NCI-H2107 treated with DMSO at 0.1 percent for 48 hours (cell line): ENCODE data around the gene FHIP1A.
"Not testable (repeated sequence)": the region's sequence is repeated elsewhere in the genome, so short reads cannot be mapped to it uniquely, and the experiment has no call there.

ENCODE experiments used
- DNase-seq: peaks from one replicate; lab custom pipeline; 2025; ENCODE audit not compliant: unreplicated experiment; lab: John Stamatoyannopoulos, UW

Gene FHIP1A

DNA sequence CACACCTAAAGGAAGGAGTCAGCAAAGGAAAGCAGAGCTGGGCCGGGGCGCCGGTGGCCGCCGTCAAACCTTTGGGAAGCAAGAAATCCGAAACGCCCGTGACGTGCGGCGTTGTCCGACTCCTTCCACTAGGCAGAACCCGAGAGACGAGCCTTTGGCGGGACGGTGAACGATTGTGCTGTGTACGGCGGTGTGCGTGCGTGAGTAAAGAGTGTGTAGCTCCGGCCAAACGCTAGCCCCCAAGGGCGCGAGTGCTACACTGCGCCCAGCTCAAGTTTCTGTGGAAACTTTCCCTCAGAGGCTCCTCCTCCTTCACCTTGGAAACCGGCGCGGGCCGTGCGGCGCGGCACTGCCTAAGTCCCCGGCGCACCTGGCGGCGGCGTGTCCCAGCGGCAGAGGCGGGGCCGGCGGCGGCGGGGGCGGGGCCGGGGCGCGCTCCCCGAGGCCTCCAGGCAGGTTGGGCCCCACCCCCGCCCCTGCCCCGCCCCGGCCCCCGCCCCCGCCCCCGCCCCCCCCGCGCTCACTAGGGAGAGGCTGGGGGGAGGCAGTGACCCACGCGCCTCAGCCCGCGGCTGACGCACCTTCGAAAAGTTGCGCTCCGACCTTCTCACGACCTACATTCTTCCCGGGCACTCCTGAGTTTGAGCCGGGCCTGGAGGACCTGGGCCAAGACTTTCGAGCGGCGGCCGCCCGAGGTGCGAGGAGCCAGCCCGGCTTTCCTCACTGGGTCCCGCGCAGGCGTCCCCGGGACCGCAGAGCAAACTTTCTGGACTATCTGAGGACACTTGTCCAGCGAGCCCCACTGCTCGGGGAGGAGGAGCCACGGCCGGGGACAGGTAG is at the start of gene FHIP1A:
TSS of gene FHIP1A (plus strand) at position 547 of the 840 bp plus-strand sequence. CDS start 157,084 bp downstream, outside the sequence.
- peak; percentile 71 for DNase-seq

GRCh38 chr4:151359576-151359975 is 49.4 kb upstream of the FHIP1A start:
- DNase-seq, result no peak

- DNase-seq, result no peak
Measured at GRCh38 chr4:151361126-151361525, 47.9 kb upstream of the FHIP1A start.

DNA sequence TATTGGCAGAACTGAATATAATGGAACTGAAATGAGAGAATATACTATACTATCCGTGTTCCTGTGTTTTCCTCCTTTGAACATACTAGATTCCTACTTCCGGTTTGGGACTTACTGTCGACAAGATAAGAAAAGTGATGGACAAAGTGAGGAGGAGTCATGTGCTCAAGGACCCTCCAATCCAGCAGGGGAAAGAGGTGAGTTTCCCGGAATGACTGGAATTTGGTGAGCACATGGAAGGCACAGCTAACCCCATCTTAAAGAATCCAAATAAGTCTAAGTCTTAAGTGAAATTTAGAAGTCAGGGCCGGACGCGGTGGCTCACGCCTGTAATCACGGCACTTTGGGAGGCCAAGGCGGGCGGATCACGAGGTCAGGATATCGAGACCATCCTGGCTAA is 47.0 kb upstream of the FHIP1A start:
- DNase-seq, result no peak

GRCh38 chr4:151362404-151363164 is 46.4 kb upstream of the FHIP1A start:
- peak; percentile 75 for DNase-seq

GRCh38 chr4:151376540-151376939 is 32.4 kb upstream of the FHIP1A start:
- no peak for DNase-seq

GRCh38 chr4:151389311-151389710 is 19.7 kb upstream of the FHIP1A start:
- no peak for DNase-seq

DNA sequence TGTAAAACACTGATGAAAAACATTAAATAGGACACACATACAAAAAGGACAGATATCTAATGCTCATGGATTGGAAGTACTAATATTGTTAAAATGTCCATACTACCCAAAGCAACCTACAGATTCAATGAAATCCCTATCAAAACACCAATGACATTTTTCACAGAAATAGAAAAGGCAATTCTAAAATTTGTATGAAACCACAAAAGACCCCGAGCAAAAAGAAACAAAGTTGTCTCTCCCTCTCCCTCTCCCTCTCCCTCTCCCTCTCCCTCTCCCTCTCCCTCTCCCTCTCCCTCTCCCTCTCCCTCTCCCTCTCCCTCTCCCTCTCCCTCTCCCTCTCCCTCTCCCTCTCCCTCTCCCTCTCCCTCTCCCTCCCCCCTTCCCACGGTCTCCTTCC is 19.2 kb upstream of the FHIP1A start:
- not testable (repeated sequence) for DNase-seq

DNA sequence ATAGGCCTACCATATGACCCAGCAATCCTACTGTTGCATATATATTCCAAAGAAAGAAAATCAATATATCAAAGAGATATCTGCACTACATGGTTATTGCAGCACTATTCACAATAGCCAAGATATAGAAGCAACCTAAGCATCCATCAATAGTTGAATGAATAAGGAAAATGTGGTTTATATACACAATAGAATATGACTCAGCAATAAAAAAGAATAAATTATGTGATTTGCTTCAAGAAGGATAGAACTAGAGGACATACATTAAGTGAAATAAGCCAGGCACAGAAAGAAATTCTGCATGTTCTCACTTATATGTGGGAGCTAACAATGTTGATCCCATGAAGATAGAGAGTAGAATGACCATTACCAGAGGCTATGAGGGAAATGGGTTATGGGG is 13.1 kb upstream of the FHIP1A start:
- DNase-seq, result no peak

DNA sequence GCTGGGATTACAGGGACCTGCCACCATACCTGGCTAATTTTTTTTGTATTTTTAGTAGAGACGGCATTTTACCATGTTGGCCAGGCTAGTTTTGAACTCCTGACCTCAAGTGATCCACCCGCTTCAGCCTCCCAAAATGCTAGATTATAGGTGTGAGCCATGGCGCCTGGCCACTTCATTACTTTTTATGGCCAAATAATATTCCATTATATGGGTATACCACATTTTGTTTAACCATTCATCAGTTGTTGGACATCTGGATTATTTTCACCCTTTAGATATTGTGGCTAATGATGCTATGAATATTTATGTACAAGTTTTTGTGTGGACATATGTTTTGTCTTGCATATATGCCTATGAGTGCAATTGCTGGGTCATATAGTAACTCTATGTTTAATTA is 8.6 kb upstream of the FHIP1A start:
- no peak for DNase-seq

DNA sequence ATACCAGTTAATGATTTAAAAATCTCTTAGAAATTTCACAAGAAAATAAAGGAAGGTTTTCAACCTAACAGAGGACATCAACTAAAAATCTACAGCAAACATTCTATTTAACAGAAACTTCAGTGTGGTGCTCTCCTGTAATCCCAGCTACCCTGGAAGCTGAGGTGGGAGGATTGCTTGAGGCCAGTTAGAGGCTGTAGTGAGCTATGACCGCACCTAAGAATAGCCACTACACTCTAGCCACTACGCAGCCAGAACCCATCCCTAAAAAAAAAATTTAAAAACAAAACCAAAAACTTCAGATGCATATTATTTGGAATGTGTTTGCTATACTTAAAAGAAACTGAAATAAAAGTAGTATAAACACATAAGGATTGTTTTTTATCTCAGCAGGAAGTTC is 7.2 kb upstream of the FHIP1A start:
- DNase-seq, result no peak

- no peak for DNase-seq
Measured at GRCh38 chr4:151402145-151402865, 6.7 kb upstream of the FHIP1A start.

- no peak for DNase-seq
Measured at GRCh38 chr4:151403656-151404055, 5.3 kb upstream of the FHIP1A start.

GRCh38 chr4:151404802-151405201 is 4.2 kb upstream of the FHIP1A start:
- DNase-seq, result not testable (repeated sequence)

DNA sequence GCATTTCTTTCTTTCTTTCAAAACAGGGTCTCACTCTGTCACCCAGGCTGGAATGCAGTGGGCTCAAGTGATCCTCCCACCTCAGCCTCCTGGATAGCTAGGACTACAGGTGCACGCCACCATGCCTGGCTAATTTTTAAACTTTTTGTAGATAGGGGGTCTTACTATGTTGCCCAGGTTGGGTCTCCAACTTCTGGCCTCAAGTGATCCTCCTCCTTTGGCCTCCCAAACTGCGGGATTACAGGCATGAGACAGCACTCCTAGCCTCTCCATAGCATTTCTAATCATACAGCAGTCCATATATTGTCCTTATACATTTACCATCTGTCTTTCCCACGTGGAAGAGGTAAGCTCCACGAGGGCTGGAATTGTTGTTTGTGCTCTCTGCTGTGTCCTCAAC is 2.0 kb upstream of the FHIP1A start:
- no peak for DNase-seq

- no peak for DNase-seq
Measured at GRCh38 chr4:151407466-151408379, 1.3 kb upstream of the FHIP1A start.

DNA sequence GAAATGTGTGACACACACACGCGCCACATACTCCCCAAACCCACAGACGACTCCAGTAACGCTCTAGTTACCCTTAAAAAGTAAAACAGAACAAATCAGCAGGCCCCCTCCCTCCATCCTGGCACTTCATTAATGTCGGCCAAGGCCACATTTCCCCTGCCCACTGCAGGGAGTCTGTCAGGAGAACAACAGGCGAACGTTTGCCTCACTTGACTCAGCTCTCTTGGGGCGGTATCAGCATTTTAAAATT is 671 bp upstream of the FHIP1A start:
- DNase-seq, result no peak

- DNase-seq, result peak; percentile 2
Measured at GRCh38 chr4:151409470-151410313, 716 bp downstream of the FHIP1A start.

- no peak for DNase-seq
Measured at GRCh38 chr4:151415978-151416377, 7.0 kb downstream of the FHIP1A start.

DNA sequence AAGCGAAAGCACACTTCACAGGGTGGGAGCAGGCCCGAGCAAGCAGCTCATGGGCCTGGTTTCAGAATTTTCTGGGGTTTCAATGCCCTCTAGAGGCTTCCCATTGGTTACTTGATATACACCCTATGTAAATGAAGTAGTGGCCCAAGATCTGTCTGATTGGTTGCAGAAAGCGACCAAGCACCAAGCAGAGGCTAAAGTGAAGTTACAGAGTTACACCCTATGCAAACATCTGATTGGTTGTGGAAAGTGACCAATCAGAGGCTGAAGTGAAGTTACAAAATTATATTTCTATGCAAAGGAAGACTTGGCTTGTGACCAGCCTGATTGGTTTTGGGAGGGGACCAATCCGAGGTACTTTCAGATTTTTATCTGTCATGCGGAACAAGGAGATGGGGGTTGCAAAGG is 8.2 kb downstream of the FHIP1A start:
- no peak for DNase-seq
